Stimulated activated CD8-positive, alpha-beta memory T cell treated with anti-CD3 and anti-CD28 coated beads, Interleukin-4, amount 100 ng/mL, for 48 hours (primary cell): ENCODE results near the gene KLHL41.

Experiments used
- DNase-seq: peaks from one replicate; pipeline ENCODE4 v3.0.0-alpha.2; 2020

Gene KLHL41

GRCh38 chr2:169509298-169509885, at the start of gene KLHL41:
Gene KLHL41 (plus strand): TSS chr2:169509702. CDS start chr2:169509779, 77 bp downstream.
- no peak for DNase-seq

DNA sequence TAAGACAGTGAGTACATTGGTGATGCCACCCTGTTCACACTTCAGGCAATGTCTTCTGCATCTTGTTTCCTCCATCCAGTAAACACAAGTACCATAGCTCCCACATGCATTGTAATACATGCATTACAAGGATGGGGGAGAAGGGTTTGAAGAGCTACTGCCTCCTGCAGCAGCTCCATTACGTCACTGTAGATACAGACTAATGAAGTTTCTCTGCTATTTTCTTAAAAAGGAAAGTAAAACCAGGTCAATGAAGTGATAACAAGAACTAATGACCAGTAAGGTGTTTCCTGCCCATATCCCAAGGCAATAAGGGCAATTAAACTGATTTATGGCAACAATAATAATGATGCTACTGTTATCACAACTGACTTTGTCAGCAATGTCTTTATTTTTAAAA, 48.4 kb upstream of the KLHL41 start:
- no peak for DNase-seq

- DNase-seq: no peak
Observed at GRCh38 chr2:169462896-169463695, 46.4 kb upstream of the KLHL41 start.

- no peak for DNase-seq
Observed at GRCh38 chr2:169464466-169464865, 45.0 kb upstream of the KLHL41 start.

GRCh38 chr2:169464882-169465281, 44.6 kb upstream of the KLHL41 start:
- no peak for DNase-seq

- DNase-seq: no peak
Observed at GRCh38 chr2:169468841-169469240, 40.7 kb upstream of the KLHL41 start.

- DNase-seq: no peak
Observed at GRCh38 chr2:169469952-169470572, 39.4 kb upstream of the KLHL41 start.

DNA sequence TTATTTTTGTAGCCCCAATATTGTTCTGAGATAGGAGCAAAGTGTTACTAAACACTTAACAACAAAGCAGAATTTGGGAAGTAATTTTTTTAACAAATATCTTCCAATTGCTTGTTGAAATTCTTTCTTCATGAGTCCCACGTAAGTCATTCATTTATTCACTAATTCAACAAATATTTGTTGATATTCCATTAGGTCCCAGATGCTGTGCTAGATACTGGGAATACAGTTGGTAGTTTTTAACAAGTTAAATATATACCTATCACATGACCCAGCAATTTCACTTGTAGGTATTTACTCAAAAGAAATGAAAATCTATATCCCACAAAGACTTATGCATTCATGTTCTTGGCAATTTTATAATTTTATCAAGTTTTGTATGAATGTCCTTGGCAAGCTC, 37.3 kb upstream of the KLHL41 start:
- DNase-seq: no peak

GRCh38 chr2:169476459-169476858, 33.0 kb upstream of the KLHL41 start:
- no peak for DNase-seq

- DNase-seq: no peak
Observed at GRCh38 chr2:169478339-169478738, 31.2 kb upstream of the KLHL41 start.

GRCh38 chr2:169478745-169479256, 30.7 kb upstream of the KLHL41 start:
- no peak for DNase-seq

DNA sequence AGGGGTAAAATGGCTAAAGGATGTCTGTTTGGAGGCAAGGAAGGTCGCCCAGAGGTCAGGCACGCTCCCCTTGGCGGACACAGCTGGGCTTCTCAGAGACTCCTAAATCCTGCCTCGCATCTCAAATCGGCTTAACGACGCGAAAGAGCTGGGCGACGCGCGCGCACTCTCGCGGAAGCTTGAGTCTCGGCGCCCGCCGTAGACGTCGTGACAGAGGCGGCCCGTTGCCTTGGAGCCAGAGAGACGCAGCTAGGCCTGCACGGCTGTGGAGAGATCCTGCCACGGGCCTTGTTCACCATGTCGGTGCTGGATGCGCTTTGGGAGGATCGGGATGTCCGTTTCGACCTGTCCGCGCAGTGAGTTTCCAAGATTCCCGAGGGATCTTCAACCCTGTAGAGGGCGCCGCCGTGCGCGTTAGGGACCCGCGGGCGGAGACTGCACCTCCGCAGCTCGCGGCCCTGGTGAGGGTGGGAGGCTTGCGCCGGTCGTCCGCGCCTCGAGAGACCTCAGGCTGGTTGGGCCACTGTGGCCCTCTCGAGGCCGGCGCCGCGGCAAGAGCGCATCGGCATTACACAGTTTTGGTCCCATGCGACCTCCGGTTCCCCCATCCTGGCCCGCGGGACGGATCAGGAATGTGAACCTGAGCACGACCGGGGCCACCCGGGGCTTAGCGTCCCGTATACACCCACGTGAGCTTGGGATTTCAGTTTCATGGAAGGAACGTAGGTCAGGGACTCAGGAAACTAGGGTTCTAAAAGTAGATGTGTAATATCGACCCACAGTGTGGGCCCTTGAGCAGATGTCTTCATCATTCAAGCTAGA, 30.0 kb upstream of the KLHL41 start, which contains the start of gene BBS5:
Gene BBS5 (plus strand): TSS at position 238 of the 822 bp plus-strand sequence. CDS start 60 bp downstream, at position 298.
- peak; percentile 85 for DNase-seq

- DNase-seq: no peak
Observed at GRCh38 chr2:169480079-169480465, 29.4 kb upstream of the KLHL41 start.

DNA sequence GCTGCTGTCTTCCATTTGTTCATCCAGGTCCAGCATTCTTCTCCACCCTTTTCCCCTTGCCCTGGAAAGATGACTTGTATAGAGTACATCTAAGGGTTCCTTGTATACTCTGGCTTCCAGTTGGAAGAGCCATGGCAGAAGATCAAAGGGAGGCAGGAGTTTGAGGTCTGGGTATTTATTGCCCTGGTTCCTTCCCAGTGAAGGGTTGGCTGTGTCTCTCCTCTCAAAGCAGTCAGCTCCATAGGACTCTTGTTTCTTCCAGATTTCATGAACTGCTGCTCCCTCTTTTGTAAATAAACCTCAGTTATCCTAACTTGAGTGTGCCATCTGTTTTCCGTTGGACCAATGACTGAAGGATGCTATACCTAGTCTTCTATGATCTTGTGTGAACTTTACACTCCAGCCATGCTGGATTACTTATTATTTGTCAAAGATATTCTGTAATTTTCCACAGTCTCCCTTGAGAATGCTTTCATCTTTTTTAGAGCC, 23.8 kb upstream of the KLHL41 start:
- no peak for DNase-seq

DNA sequence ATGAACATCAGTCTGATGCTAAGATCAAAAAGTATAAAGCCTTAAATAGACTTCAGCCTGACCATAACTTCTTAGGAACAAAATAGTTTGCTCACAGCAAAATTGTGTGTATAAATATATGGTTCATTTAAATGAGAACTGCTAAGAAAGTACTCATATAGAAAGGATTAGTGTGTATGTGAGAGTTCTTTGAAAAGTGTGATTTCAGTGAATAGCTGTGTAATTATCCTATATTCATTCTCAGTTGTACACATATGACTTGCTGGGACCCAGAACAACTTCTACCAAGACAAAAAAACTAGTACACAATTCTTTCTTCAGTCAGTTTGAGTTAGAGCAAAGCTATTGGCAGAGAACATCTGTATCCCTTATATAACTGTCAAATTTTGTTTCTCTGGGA, 23.0 kb upstream of the KLHL41 start:
- no peak for DNase-seq

GRCh38 chr2:169490834-169491233, 18.7 kb upstream of the KLHL41 start:
- DNase-seq: no peak

- DNase-seq: no peak
Observed at GRCh38 chr2:169491378-169491777, 18.1 kb upstream of the KLHL41 start.

- no peak for DNase-seq
Observed at GRCh38 chr2:169493360-169493759, 16.1 kb upstream of the KLHL41 start.

- DNase-seq: no peak
Observed at GRCh38 chr2:169495310-169495928, 14.1 kb upstream of the KLHL41 start.

GRCh38 chr2:169504651-169505050, 4.9 kb upstream of the KLHL41 start:
- no peak for DNase-seq

DNA sequence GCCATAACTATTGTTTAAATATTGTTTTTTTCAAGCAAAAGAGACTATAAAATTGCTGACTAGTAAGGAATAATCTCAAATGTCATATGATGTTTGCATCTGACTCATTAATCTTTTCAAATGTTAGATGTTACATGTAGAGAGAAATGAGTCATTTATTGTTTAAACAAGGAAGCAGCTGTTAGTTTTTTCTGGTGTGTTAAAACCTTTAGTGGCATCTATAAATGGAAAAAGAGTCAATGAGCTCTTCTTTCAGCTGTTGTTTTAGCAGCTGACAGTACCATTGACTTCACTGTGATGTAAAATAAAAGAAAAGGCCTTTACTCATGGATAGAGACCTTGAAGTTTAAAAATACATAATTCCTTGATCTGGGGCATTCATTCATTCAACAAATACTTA, 1.8 kb upstream of the KLHL41 start:
- no peak for DNase-seq

DNA sequence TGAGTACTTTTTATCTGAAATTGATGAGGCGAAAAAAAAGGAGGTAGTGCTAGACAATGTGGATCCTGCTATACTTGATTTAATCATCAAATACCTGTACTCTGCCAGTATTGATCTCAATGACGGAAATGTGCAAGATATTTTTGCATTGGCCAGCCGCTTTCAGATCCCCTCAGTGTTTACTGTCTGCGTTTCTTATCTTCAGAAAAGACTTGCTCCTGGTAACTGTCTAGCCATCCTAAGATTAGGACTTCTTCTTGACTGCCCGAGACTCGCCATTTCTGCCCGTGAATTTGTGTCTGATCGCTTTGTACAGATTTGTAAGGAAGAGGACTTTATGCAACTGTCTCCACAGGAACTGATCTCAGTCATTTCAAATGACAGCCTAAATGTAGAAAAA, 453 bp downstream of the KLHL41 start:
- DNase-seq: no peak
